Measurements from ENCODE around the gene ABI3.

Gene ABI3

GRCh38 chr17:49197346-49197998 lies 13.0 kb upstream of the ABI3 start:
- DNase-seq = no peak

- no peak for DNase-seq
Measured at GRCh38 chr17:49198211-49198610, 12.3 kb upstream of the ABI3 start.

- no peak for DNase-seq
Measured at GRCh38 chr17:49200423-49201083, 10.0 kb upstream of the ABI3 start.

GRCh38 chr17:49201481-49201927 lies 9.0 kb upstream of the ABI3 start:
- DNase-seq = no peak

- DNase-seq = no peak
Measured at GRCh38 chr17:49203796-49204195, 6.7 kb upstream of the ABI3 start.

- no peak for DNase-seq
Measured at GRCh38 chr17:49204516-49204915, 6.0 kb upstream of the ABI3 start.

GRCh38 chr17:49209061-49209571 lies 1.4 kb upstream of the ABI3 start:
- DNase-seq = no peak

- no peak for DNase-seq
Measured at GRCh38 chr17:49213399-49213798, 2.9 kb downstream of the ABI3 start.

- no peak for DNase-seq
Measured at GRCh38 chr17:49213847-49214246, 3.3 kb downstream of the ABI3 start.

- no peak for DNase-seq
Measured at GRCh38 chr17:49214676-49215360, 4.3 kb downstream of the ABI3 start.

- DNase-seq = no peak
Measured at GRCh38 chr17:49216482-49216881, 6.0 kb downstream of the ABI3 start.

GRCh38 chr17:49216953-49217650 lies 6.6 kb downstream of the ABI3 start:
- DNase-seq = no peak

GRCh38 chr17:49217651-49218413 lies 7.3 kb downstream of the ABI3 start:
- no peak for DNase-seq

GRCh38 chr17:49218941-49219913 lies 8.7 kb downstream of the ABI3 start:
- no peak for DNase-seq

- DNase-seq = no peak
Measured at GRCh38 chr17:49219987-49220386, 9.5 kb downstream of the ABI3 start.

- DNase-seq = peak; percentile 36
Measured at GRCh38 chr17:49223168-49223516, 12.6 kb downstream of the ABI3 start.

GRCh38 chr17:49223517-49224197 lies 13.2 kb downstream of the ABI3 start:
- DNase-seq = peak; percentile 81

GRCh38 chr17:49224198-49224996 lies 13.9 kb downstream of the ABI3 start:
- DNase-seq = peak; percentile 67

- DNase-seq = no peak
Measured at GRCh38 chr17:49224997-49225337, 14.5 kb downstream of the ABI3 start.
